H9 (cell line): Measurements from ENCODE around the gene MRPL44. TPM values are rescaled to one million over a fixed set of nuclear protein-coding genes. Genes with fewer than 3 reads are reported as not detected.
A peak's percentile ranks its signal among the peaks of the same experiment; 100 is the strongest.

Source experiments
- DNase-seq: peaks from one replicate; pipeline ENCODE4 v3.0.0-alpha.2; 2017
- H2AFZ ChIP-seq: one replicate; pipeline ENCODE4 v1.6.1; 2013; ENCODE audit warnings: mild to moderate bottlenecking, low read length, control low read depth, moderate library complexity
- H2AK5ac ChIP-seq: 2 replicates; pipeline ENCODE4 v1.6.1; 2013; ENCODE audit warnings: low read length, control low read depth, mixed read lengths; ENCODE audit not compliant: insufficient read length
- H2BK120ac ChIP-seq: one replicate; pipeline ENCODE4 v1.6.1; 2013; ENCODE audit warnings: low read depth, mild to moderate bottlenecking, low read length, control low read depth, inconsistent platforms; ENCODE audit not compliant: poor library complexity, severe bottlenecking
- H2BK12ac ChIP-seq: 2 replicates; pipeline ENCODE4 v1.6.1; 2013; ENCODE audit warnings: low read length, control low read depth, mixed read lengths, low read depth; ENCODE audit not compliant: insufficient read length
- H2BK15ac ChIP-seq: 2 replicates; pipeline ENCODE4 v1.6.1; 2013; ENCODE audit warnings: low read depth, low read length, control low read depth
- H2BK20ac ChIP-seq: one replicate; pipeline ENCODE4 v1.6.1; 2013; ENCODE audit warnings: low read depth, mild to moderate bottlenecking, low read length, control low read depth, inconsistent platforms; ENCODE audit not compliant: poor library complexity, severe bottlenecking
- H2BK5ac ChIP-seq: 2 replicates; pipeline ENCODE4 v1.6.1; 2013; ENCODE audit warnings: low read length, control low read depth, mixed read lengths; ENCODE audit not compliant: insufficient read length
- H3K14ac ChIP-seq: 2 replicates; pipeline ENCODE4 v1.6.1; 2013; ENCODE audit warnings: low read length, control low read depth; ENCODE audit not compliant: insufficient read depth
- H3K18ac ChIP-seq: 2 replicates; pipeline ENCODE4 v1.6.1; 2013; ENCODE audit warnings: low read depth, mild to moderate bottlenecking, mixed read lengths, low read length, control low read depth; ENCODE audit not compliant: insufficient read length
- H3K23ac ChIP-seq: 2 replicates; pipeline ENCODE4 v1.6.1; 2013; ENCODE audit warnings: low read length, control low read depth, mixed read lengths, low read depth; ENCODE audit not compliant: insufficient read length
- H3K23me2 ChIP-seq: 2 replicates; pipeline ENCODE4 v1.6.1; 2013; ENCODE audit warnings: low read depth, mild to moderate bottlenecking, mixed read lengths, low read length, control low read depth; ENCODE audit not compliant: insufficient read length, poor library complexity, severe bottlenecking
- H3K27ac ChIP-seq: 2 replicates; pipeline ENCODE4 v1.5.1; 2013; ENCODE audit warnings: low read length, control low read depth, mixed read lengths, low read depth; ENCODE audit not compliant: insufficient read length
- H3K27me3 ChIP-seq: 2 replicates; pipeline ENCODE4 v1.6.1; 2013; ENCODE audit warnings: low read length, control low read depth, inconsistent platforms; ENCODE audit not compliant: insufficient read depth
- H3K4ac ChIP-seq: 2 replicates; pipeline ENCODE4 v1.6.1; 2013; ENCODE audit warnings: low read depth, mild to moderate bottlenecking, control low read depth, inconsistent platforms, low read length, moderate library complexity
- H3K4me1 ChIP-seq: 2 replicates; pipeline ENCODE4 v1.6.1; 2013; ENCODE audit warnings: low read length, control low read depth, inconsistent platforms; ENCODE audit not compliant: insufficient read depth
- H3K4me2 ChIP-seq: 2 replicates; pipeline ENCODE4 v1.6.1; 2013; ENCODE audit warnings: low read length, control low read depth, mixed read lengths; ENCODE audit not compliant: insufficient read length, insufficient read depth
- H3K56ac ChIP-seq: 2 replicates; pipeline ENCODE4 v1.6.1; 2013; ENCODE audit warnings: low read depth, mild to moderate bottlenecking, mixed read lengths, low read length, control low read depth; ENCODE audit not compliant: insufficient read length
- H3K79me1 ChIP-seq: 2 replicates; pipeline ENCODE4 v1.6.1; 2013; ENCODE audit warnings: low read depth, mild to moderate bottlenecking, moderate library complexity, low read length, control low read depth, inconsistent platforms; ENCODE audit not compliant: insufficient read depth, poor library complexity, severe bottlenecking
- H3K79me2 ChIP-seq: 2 replicates; pipeline ENCODE4 v1.6.1; 2013; ENCODE audit warnings: low read length, control low read depth, inconsistent platforms; ENCODE audit not compliant: insufficient read depth
- H3K9ac ChIP-seq: 2 replicates; pipeline ENCODE4 v1.6.1; 2013; ENCODE audit warnings: low read length, control low read depth, mixed read lengths; ENCODE audit not compliant: insufficient read length; ENCODE audit errors: extremely low read depth
- H3K9me3 ChIP-seq: one replicate; pipeline ENCODE4 v1.6.1; 2013; ENCODE audit warnings: low read depth, low read length, inconsistent platforms; ENCODE audit not compliant: control insufficient read depth
- H3T11ph ChIP-seq: one replicate; pipeline ENCODE4 v1.6.1; 2013; ENCODE audit warnings: mild to moderate bottlenecking, low read length, control low read depth, inconsistent platforms
- H4K20me1 ChIP-seq: one replicate; pipeline ENCODE4 v1.6.1; 2013; ENCODE audit not compliant: control insufficient read depth, insufficient read length, insufficient read depth
- H4K5ac ChIP-seq: 2 replicates; pipeline ENCODE4 v1.6.1; 2013; ENCODE audit warnings: low read depth, mild to moderate bottlenecking, mixed read lengths, low read length, control low read depth; ENCODE audit not compliant: insufficient read length
- H4K8ac ChIP-seq: replicated peaks from 2 replicates; pipeline ENCODE4 v1.6.1; 2013; ENCODE audit warnings: low read length, control low read depth, mixed read lengths, low read depth; ENCODE audit not compliant: insufficient read length
- H4K91ac ChIP-seq: 2 replicates; pipeline ENCODE4 v1.6.1; 2013; ENCODE audit warnings: low read depth, mild to moderate bottlenecking, moderate library complexity, mixed read lengths, low read length, control low read depth; ENCODE audit not compliant: insufficient read length
- H3K27ac Mint-ChIP-seq, 3 experiments: 2 replicates in 2 of 3; 3 replicates in 1 of 3; pipeline ENCODE4 v1.8.0; 2020 to 2021; ENCODE audit warnings: mixed read lengths in 3 of 3, mild to moderate bottlenecking in 1 of 3, moderate library complexity in 1 of 3
- H3K27me3 Mint-ChIP-seq: 2 replicates; pipeline ENCODE4 v1.8.0; 2021; ENCODE audit warnings: low read depth, mild to moderate bottlenecking, moderate library complexity, mixed read lengths
- H3K36me3 Mint-ChIP-seq, 3 experiments: 2 replicates in 2 of 3; 3 replicates in 1 of 3; pipeline ENCODE4 v1.8.0; 2020 to 2021; ENCODE audit warnings: low read depth in 3 of 3, mixed read lengths in 3 of 3; ENCODE audit not compliant: insufficient read depth in 1 of 3
- H3K4me1 Mint-ChIP-seq, 2 experiments: 2 replicates each; pipeline ENCODE4 v1.8.0; 2020; ENCODE audit warnings: mixed read lengths in 2 of 2
- H3K4me3 Mint-ChIP-seq, 2 experiments: 2 replicates in 1 of 2; 3 replicates in 1 of 2; pipeline ENCODE4 v1.8.0; 2020 to 2021; ENCODE audit warnings: mild to moderate bottlenecking in 2 of 2, mixed read lengths in 2 of 2, moderate library complexity in 1 of 2
- H3K9me3 Mint-ChIP-seq, 2 experiments: 2 replicates in 1 of 2; 3 replicates in 1 of 2; pipeline ENCODE4 v1.8.0; 2020; ENCODE audit warnings: mild to moderate bottlenecking in 2 of 2, mixed read lengths in 2 of 2, moderate library complexity in 1 of 2
- CTCF ChIP-seq: fragments of 200-600 bp; sonication (generic); conservative IDR thresholded peaks from 3 replicates; pipeline ENCODE4 v1.8.0; 2021; ENCODE audit warnings: antibody characterized with exemption, mild to moderate bottlenecking
- WGBS: extraction: QIAGEN DNeasy Blood & Tissue Kit; methylation state at CpG from one replicate; pipeline ENCODE4 v1.1.7; 2013; ENCODE audit warnings: missing lambda C conversion rate, low lambda C conversion rate, mixed read lengths; ENCODE audit not compliant: insufficient read length; ENCODE audit errors: extremely low coverage; 5-methylcytosine and 5-hydroxymethylcytosine counted together
- total RNA-seq: library from RNA; stranded (reverse); gene quantifications from 2 replicates; pipeline ENCODE4 v1.2.1, GENCODE V29; 2021

Gene MRPL44
- total RNA-seq, 1 experiment from 2014 or later = 46.1 TPM

- Mint-ChIP-seq H3K9me3 (peaks cover 9 to 21% of the 10 kb centered on the region in 2 experiments), H3K4me1 (peaks cover 28 to 37% of the 10 kb centered on the region in 2 experiments), H3K36me3 (peaks cover 13 to 26% (median 24%) of the 10 kb centered on the region in 3 experiments; a peak in 6 of 7 replicates), H3K27ac (peak overlapping the region; percentile 82 to 94 (median 89)), H3K4me3 (no peak overlapping the region), H3K27me3 (no peaks in the 10 kb centered on the region)
- no peak overlapping the region for H4K8ac ChIP-seq
- peaks cover 5% of the 10 kb centered on the region for H3K79me1 ChIP-seq
- H3K23ac ChIP-seq = no peak overlapping the region
- H2AFZ ChIP-seq = no peak overlapping the region
- no peak overlapping the region for H3T11ph ChIP-seq
- no peaks in the 10 kb centered on the region for H3K9me3 ChIP-seq
- no peak overlapping the region for H3K18ac ChIP-seq
- no peak overlapping the region for H2BK15ac ChIP-seq
- H3K4ac ChIP-seq = no peak overlapping the region
- H3K4me1 ChIP-seq = peaks cover 10% of the 10 kb centered on the region; the same call in 1 of the 2 replicates
- no peak for TF ChIP-seq CTCF
- DNase-seq = peak; percentile 43
- H3K4me2 ChIP-seq = no peak overlapping the region
- H3K27me3 ChIP-seq = no peaks in the 10 kb centered on the region
- no peak overlapping the region for H4K5ac ChIP-seq
- H3K9ac ChIP-seq = peak overlapping the region; percentile 20
- no peak overlapping the region for H2BK20ac ChIP-seq
- H4K91ac ChIP-seq = no peak overlapping the region
- no peak overlapping the region for H2BK12ac ChIP-seq
- WGBS = no CpG with 5 or more reads among the region's 23 CpGs
- H2BK120ac ChIP-seq = no peak overlapping the region
- no peaks in the 10 kb centered on the region for H4K20me1 ChIP-seq
- no peaks in the 10 kb centered on the region for H3K23me2 ChIP-seq
- no peak overlapping the region for H3K56ac ChIP-seq
- no peak overlapping the region for H2BK5ac ChIP-seq
- peaks cover 22% of the 10 kb centered on the region; the same call in 1 of the 2 replicates for H3K79me2 ChIP-seq
- peak overlapping the region; percentile 76; the same call in 1 of the 2 replicates for H3K14ac ChIP-seq
- no peak overlapping the region for H2AK5ac ChIP-seq
- H3K27ac ChIP-seq = no peak overlapping the region
Observed at GRCh38 chr2:223930103-223930976, 26.9 kb upstream of the MRPL44 start.
